ENCODE results near the gene ODAD3.

Gene ODAD3

DNA sequence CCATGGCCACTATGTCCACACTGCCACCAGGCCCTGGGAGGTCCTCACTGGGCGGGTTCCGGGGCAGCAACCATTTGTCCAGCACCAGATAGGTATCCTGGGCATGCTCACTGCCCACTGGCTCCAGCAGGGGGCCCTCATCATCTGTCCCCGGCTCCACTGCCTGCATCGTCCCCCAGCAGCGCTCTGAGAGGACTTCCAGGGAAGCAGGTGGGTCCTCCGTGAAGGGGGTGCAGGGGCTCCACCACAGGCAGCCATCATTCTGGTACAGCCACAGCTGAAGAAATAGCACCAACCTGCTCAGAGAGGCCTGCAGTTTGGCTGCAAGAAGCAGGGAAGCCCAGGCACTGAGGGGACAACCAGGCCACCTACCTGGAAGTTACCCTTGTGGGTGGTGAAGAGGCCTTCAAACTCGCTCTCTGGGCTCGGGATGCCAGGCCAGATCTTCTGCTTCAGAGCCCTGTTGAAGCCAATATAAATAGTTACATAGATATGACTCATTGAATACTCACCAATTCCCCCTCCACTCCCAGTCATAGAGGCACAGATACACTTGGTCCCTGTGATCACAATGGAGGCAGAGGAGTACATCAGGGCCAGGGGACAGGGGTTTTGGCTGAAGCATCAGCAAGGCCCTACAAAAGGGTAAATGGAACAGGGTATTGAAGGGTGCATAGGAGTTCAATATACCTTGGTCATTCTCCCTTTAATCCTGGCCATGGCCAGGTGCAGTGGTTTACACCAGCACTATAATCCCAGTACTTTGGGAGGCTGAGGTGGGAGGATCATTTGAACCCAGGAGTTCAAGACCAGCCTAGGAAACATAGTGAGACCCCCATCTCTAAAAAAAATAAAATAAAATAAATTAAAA is 56.4 kb downstream of the ODAD3 start:
- in situ Hi-C loops (cut with HindIII; ENCODE audit: low sequenced_read_pairs), result no loop called here

DNA sequence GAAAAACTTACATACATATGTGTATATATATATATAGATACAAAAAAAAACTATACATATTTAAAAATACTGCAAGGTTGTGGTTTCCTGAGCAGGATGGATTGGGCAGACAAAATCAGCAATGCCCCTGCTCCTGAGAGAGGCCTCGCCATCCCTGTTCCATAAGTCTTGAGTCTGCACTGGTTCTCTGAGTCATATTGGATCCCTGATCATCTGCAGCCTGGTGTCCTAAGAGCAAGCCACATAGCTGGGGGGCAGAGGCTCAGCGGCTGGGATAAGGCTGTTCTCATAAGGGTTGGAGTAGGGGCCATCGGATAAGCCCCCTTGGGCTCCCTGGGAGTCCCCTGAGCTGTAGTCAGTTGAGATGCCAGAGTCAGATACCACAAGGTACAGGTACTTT is 57.2 kb downstream of the ODAD3 start:
- in situ Hi-C loops (cut with HindIII; ENCODE audit: low sequenced_read_pairs), result no loop called here

DNA sequence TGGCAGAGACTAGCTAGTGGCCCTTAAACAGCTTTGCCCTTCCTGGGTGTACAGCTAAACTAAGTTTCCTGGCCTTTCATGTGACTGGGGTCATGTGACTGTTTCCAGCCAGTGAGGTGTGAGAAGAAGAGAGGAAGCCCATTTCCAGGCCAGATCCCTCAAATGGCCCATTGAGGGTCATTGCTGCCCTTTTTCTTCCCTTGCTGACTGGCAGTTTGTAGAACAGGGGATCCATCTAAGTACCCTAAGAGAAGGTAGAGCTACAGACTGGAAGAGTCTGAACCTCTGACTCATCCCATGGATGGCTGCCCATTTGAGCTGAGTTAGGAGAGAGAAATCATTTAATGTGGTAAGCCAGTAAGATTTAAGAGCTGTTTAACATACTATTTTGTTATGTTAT is 57.7 kb downstream of the ODAD3 start:
- in situ Hi-C loops (cut with HindIII; ENCODE audit: low sequenced_read_pairs), result no loop called here

GRCh38 chr19:11375143-11375948 is 59.6 kb downstream of the ODAD3 start:
- in situ Hi-C loops (cut with HindIII; ENCODE audit: low sequenced_read_pairs), result no loop called here

DNA sequence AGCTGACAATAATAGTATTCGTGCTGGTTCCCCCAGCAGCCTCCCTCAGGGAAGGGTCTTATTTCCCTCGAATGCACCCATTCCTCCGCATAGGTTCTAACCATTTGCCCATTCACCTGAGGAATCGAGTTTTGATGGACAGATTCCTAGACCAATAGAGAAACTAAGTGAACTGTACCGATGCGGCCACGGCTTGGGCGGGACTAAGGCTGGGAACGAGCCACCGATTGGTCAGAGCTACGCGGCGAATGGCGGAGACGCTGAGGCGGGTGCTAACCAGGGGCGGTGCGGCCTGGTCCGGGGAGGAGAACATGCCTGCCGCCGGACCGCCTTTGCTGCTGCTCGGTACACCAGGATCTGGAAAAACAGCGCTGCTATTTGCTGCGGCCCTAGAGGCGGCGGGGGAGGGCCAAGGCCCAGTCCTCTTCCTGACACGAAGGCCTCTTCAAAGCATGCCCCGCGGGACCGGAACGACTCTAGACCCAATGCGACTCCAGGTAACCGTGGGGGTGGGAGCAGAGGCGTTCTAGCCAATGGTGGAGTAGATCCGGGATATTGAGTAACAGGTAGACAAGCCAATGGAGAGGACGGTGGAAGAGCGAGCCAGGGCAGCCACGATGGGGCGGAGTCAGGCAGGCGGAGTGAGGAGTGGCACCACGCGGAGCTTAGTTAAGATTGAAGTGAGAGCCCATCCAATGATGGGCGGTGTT is 60.3 kb downstream of the ODAD3 start, which contains the start of gene SWSAP1:
SWSAP1 (plus strand) TSS at position 234 of the 710 bp plus-strand sequence; CDS start at position 249, 15 bp downstream.
- in situ Hi-C loops (cut with HindIII; ENCODE audit: low sequenced_read_pairs), result no loop called here

GRCh38 chr19:11373885-11374432 is 61.0 kb downstream of the ODAD3 start:
- in situ Hi-C loops (cut with HindIII; ENCODE audit: low sequenced_read_pairs), result no loop called here

DNA sequence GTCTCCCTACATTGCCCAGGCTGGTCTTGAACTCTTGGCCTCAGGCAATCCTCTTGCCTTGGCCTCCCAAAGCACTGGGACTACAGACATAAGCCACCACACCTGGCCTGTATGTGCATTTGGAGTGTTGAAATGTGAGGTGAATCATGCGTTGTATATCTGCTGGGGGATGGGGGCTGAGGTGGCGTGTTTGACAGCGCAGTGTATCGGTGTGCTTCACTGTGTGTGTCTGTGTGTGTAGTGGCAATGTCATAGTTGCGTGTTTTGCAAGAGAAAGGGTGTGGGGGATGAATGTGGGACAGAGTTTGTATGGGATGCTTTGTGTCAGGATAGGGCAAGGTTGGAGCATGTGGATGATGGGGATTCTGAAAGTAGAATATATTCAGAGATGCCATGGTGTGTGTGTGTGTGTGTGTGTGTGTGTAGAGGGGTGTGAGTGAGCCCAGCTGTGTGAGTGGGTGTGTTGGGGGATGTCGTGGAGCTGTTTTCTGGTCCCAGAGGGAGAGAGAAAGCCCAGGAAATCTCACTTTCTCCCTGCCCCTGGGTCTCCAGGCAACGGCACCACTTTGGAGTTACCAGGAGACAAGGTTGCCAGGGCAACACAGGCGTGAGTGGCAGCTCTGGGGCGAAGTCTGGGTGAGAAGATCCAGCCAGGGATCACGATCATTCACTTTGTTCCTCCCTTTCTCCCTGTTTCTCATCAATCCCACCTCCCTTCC is 61.6 kb downstream of the ODAD3 start:
- in situ Hi-C loops (cut with HindIII; ENCODE audit: low sequenced_read_pairs), result no loop called here

DNA sequence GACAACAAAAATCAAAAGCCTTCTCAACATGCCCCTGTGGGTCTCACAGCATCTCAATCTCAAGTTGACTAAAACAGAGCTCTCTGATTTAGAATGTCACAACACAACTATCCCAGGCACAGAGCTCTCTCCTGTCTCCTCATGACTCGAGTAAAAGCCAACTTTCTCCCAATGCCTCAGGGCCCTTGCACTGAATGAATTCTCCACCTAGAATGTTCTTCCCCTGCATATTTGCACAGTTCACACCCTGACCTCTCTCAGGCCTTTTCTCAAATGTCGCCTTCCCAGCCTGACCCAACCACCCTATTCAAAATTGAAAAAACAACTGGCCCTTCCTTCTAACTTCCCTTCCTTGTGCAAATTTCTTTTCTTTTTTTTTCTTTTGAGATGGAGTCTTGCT is 64.2 kb downstream of the ODAD3 start:
- in situ Hi-C loops (cut with HindIII; ENCODE audit: low sequenced_read_pairs), result no loop called here

Data from endothelial cell of hepatic sinusoid (primary cell).